NCI-H1694 (cell line): ENCODE measurements around the gene RPS6KL1.
"Not testable (repeated sequence)": the region's sequence is repeated elsewhere in the genome, so short reads cannot be mapped to it uniquely, and the experiment has no call there.

ENCODE experiments used
- DNase-seq: peaks from one replicate; lab custom pipeline; 2025; lab: John Stamatoyannopoulos, UW

The RPS6KL1 gene

DNA sequence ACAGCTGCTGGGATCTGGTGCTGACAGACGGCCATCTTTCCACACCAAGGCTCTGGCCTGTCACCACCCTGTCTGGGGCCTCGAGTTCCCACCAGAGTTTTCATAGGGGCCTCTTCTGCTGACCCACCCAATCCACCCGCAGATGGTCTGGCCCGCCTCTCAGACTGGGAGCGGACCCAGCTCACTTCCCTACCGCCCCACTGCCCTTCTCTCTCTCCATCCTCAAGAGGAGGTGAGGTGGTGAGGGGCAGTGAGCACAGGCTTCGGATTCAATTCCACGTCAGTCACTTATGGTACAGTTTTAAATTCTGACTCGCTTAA is 12.3 kb upstream of the RPS6KL1 start:
- no peak for DNase-seq

- no peak for DNase-seq
Observed at GRCh38 chr14:74934476-74935359, 11.7 kb upstream of the RPS6KL1 start.

GRCh38 chr14:74934041-74934440 is 11.0 kb upstream of the RPS6KL1 start:
- DNase-seq, result no peak

- not testable (repeated sequence) for DNase-seq
Observed at GRCh38 chr14:74932936-74933335, 9.9 kb upstream of the RPS6KL1 start.

- DNase-seq, result no peak
Observed at GRCh38 chr14:74932401-74932901, 9.4 kb upstream of the RPS6KL1 start.

DNA sequence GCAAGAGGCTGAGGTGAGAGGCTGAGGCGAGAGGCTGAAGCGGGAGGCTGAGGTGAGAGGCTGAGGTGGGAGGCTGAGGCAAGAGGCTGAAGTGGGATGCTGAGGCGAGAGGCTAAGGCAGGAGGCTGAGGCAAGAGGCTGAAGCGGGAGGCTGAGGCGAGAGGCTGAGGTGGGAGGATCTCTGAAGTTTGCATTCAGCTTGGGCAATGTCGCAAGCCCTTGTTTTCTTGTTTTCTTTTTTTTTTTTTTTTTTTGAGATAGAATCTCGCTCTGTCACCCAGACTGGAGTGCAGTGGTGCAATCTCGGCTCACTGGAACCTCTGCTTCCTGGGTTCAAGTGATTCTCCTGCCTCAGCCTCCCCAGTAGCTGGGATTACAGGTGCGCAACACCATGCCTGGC is 8.7 kb upstream of the RPS6KL1 start:
- not testable (repeated sequence) for DNase-seq

- DNase-seq, result no peak
Observed at GRCh38 chr14:74929242-74929641, 6.2 kb upstream of the RPS6KL1 start.

GRCh38 chr14:74927225-74927624 is 4.2 kb upstream of the RPS6KL1 start:
- DNase-seq, result no peak

DNA sequence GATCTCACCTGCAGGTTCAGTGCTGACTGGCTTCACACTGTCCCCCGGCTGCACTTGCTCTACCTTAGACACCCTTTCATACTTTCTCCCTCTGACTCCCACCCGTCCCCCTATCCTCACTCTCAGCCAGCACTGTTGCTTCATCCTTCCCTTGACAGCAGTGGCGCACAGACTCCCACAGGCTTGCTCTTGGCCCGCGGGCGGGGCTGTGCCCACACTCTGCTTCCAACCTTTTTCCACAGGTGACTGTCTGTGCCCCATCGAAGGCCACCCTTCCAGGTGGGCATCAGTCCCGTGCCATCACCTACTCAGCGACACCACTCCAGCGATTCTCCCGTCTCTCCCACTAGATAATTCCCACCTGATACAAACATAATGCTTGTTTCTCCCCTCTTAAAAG is 1.0 kb upstream of the RPS6KL1 start:
- no peak for DNase-seq

GRCh38 chr14:74921987-74922751 is 891 bp downstream of the RPS6KL1 start:
- DNase-seq, result no peak

GRCh38 chr14:74921053-74921620 is 1.9 kb downstream of the RPS6KL1 start:
- DNase-seq, result no peak

DNA sequence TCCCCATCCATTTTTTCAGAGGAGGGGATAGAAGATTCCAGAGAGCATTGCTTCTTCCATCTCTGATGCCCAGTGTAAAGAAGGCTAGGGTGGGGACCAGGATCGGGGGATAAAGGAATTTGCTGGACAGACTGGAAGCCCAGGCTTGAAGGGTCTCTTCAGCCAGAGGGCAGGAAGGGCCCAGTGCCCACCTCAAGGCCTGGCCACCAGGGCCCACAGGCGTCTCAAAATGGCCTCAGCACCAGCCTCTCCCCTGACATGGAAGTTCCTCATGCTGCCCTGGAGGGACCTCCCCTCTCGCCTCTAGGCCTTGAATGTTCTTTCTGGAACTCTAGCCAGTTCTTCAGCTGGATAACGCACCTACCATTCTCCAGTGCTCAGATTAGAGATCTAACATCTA is 2.8 kb downstream of the RPS6KL1 start:
- DNase-seq, result no peak

DNA sequence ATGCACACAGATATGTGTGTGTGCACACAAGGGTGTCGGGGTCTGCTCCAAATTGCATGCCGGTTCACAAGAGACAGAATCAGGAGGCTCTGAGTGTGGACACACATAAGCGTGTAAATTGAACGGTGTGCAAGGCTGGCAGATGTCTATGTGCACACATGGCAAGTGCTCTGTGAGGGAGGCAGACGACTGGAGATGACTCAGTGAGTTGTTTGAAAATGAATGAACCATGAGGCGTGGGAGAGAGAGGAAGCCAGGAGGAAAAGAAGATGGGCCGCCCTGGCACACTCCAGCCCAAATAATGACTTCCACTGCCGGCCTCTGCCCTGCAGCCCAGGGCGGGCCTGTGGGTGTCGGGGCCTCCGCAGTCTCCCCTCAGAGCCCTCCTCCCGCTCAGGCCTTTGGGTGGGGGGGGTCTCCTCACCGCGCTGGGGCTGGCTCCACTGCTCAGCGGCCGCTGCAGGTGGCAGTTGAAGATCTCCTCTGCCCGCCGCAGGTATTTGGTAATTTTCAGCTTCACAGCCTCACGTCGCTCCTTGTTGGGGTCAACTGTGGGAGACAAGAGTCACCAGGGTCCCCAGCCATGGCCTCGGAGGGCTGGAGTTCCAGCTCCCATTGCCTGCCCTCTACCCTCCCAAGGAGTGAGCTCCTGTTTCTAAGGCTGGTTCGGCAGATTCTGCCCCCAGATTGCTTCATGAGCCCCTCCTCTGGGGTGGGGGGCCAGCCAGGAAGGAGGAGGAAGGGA is 3.5 kb downstream of the RPS6KL1 start:
- no peak for DNase-seq

- no peak for DNase-seq
Observed at GRCh38 chr14:74918380-74918779, 4.7 kb downstream of the RPS6KL1 start.

GRCh38 chr14:74917646-74918081 is 5.4 kb downstream of the RPS6KL1 start:
- DNase-seq, result no peak

DNA sequence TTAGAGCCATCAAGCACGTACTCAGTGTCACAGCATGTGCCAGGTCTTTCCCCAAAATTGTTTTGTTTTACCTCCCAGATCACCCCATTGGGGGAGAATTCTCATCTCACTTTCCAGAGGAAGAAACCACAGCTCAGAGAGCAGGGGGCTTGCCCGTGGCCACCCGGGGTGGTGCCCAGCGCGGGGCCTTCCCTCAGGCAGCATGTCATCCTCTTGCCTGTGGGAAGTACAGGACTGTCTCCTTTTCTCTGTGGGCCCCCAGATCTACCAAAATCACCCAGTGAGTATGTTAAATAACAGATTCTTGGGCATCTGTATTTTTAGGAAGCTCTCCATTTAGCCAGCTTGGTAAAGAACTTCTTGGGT is 5.9 kb downstream of the RPS6KL1 start:
- no peak for DNase-seq

GRCh38 chr14:74915826-74916225 is 7.2 kb downstream of the RPS6KL1 start:
- no peak for DNase-seq

DNA sequence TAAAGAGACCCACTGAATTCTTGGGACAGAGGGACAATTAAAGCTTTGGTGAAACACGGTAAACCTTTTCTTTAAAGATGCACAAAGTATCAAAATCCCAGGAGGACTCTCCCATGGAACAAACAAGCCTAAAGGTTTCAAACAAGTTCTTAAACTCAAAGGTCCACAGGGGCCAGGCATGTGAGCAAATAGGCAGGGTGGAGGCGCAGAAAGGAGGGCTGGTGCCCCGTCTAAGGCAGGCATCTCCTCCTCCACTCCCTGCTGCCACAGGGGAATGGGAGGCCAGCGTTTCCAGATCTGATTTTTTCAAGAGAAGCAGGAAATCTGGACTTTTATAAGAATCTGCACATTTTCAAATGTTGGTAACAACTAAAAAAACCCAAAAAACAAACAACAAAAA is 7.6 kb downstream of the RPS6KL1 start:
- DNase-seq, result no peak

DNA sequence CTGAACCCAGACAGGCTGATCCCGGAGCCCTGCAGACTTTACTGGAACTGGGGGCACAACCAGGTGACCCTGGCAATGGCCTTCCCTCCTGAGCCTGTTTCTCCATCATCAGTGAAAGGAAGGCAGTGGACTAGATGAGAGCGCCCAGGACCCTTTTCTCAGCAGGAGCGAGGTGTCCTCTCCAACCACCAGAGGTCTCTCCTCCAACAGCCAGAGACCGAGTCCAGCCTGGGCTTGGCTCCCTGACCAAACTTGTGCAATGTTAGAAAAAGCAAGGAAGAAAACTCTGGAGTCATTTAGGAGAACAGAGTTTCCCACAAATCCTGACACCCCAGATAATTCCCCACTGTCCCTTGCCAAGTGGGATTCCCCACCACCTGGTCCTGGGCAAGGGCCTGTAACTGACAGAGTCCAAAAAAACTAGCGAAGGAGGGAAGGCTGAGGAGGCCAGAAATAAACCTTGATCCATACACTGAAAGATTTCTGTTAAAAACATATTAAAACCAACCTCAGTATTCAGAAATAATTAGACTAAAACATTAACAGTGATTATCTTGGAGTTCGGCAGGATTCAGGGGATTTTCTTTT is 9.0 kb downstream of the RPS6KL1 start:
- peak; percentile 66 for DNase-seq

GRCh38 chr14:74913393-74913910 is 9.6 kb downstream of the RPS6KL1 start:
- DNase-seq, result no peak

- DNase-seq, result no peak
Observed at GRCh38 chr14:74912801-74913200, 10.3 kb downstream of the RPS6KL1 start.

DNA sequence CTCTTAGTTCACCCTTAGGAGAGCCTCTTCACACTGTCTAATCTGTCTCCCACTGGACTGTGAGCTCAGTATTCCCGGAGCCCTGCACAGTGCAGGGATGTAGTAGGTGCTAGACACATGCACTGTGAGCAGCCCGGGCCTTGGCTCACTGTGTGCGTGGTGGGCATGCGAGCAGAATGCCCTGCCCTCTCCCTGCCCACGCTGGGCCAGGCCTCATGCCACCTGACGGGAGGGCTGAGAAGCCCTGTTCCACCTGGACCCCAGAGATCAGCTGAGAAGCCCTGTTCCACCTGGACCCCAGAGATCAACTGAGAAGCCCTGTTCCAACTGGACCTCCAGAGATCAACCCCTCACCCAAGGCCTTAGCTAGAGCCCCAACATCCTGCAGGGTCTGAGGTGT is 10.9 kb downstream of the RPS6KL1 start:
- DNase-seq, result no peak
